IMR-90 (cell line): ENCODE results near the gene MNAT1. TPM values are rescaled to one million over a fixed set of nuclear protein-coding genes. Genes with fewer than 3 reads are reported as not detected.

Experiments used
- CEBPB ChIP-seq: IDR thresholded peaks from 2 replicates; pipeline ENCODE4 v1.6.1; 2012; ENCODE audit warnings: low read depth, low read length, improper control_type of control experiment
- MAFK ChIP-seq: IDR thresholded peaks from 2 replicates; pipeline ENCODE4 v1.6.1; 2012; ENCODE audit warnings: low read depth, low read length, improper control_type of control experiment
- polyA plus RNA-seq, 3 experiments: library from polyadenylated mRNA; depleted of rRNA; stranded (reverse); fragments of >200 nt; gene quantifications; 2 replicates each; pipeline ENCODE4 v1.2.3, GENCODE V29; 2012; ENCODE audit warnings: low replicate concordance in 1 of 3
- total RNA-seq: library from RNA; depleted of rRNA; stranded (reverse); fragments of >200 nt; gene quantifications from 2 replicates; pipeline ENCODE4 v1.2.3, GENCODE V29; 2012
- TF ChIP-seq, protein P1 (sequence below): conservative IDR thresholded peaks from 2 replicates; pipeline ENCODE4 v1.5.1; 2012; ENCODE audit warnings: mild to moderate bottlenecking, low read depth, low read length, improper control_type of control experiment

Gene MNAT1
- total and polyA plus RNA-seq, 2 of the 4 experiments (the other 2 are of a cell fraction) = 48.2 to 53.0 TPM

DNA sequence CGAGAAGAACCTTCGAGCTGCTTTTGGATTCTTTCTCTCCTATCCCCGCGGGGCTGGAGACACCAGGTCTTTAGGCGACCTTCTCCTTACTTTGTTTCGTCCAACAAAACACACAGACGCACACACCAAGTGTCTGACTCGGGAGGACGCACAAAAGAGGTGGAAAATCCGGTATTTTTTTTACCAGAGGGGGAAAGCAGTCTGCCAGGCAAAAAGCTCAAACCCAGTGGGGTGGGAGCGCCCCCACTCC is 12.5 kb upstream of the MNAT1 start (continued):
- TF ChIP-seq, protein P1, sequence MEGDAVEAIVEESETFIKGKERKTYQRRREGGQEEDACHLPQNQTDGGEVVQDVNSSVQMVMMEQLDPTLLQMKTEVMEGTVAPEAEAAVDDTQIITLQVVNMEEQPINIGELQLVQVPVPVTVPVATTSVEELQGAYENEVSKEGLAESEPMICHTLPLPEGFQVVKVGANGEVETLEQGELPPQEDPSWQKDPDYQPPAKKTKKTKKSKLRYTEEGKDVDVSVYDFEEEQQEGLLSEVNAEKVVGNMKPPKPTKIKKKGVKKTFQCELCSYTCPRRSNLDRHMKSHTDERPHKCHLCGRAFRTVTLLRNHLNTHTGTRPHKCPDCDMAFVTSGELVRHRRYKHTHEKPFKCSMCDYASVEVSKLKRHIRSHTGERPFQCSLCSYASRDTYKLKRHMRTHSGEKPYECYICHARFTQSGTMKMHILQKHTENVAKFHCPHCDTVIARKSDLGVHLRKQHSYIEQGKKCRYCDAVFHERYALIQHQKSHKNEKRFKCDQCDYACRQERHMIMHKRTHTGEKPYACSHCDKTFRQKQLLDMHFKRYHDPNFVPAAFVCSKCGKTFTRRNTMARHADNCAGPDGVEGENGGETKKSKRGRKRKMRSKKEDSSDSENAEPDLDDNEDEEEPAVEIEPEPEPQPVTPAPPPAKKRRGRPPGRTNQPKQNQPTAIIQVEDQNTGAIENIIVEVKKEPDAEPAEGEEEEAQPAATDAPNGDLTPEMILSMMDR = no peak
- TF ChIP-seq MAFK = no peak
- TF ChIP-seq CEBPB = no peak
